Measurements from ENCODE around the gene PIEZO2. TPM values are rescaled to one million over a fixed set of nuclear protein-coding genes. Genes with fewer than 3 reads are reported as not detected.

Gene PIEZO2
- total RNA-seq, 1 donor from 2014 or later = 50.1 TPM

GRCh38 chr18:10743766-10744165, 405.6 kb downstream of the PIEZO2 start:
- TF ChIP-seq, protein P1, sequence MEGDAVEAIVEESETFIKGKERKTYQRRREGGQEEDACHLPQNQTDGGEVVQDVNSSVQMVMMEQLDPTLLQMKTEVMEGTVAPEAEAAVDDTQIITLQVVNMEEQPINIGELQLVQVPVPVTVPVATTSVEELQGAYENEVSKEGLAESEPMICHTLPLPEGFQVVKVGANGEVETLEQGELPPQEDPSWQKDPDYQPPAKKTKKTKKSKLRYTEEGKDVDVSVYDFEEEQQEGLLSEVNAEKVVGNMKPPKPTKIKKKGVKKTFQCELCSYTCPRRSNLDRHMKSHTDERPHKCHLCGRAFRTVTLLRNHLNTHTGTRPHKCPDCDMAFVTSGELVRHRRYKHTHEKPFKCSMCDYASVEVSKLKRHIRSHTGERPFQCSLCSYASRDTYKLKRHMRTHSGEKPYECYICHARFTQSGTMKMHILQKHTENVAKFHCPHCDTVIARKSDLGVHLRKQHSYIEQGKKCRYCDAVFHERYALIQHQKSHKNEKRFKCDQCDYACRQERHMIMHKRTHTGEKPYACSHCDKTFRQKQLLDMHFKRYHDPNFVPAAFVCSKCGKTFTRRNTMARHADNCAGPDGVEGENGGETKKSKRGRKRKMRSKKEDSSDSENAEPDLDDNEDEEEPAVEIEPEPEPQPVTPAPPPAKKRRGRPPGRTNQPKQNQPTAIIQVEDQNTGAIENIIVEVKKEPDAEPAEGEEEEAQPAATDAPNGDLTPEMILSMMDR (IDR thresholded peaks at IDR 0.05; ENCODE audit: partially characterized antibody, unreplicated experiment) = no peak
- no peaks in the 10 kb centered on the region for H3K27me3 Mint-ChIP-seq (ENCODE audit: unreplicated experiment)
- no peak for DNase-seq
- no peaks in the 10 kb centered on the region for H3K9me3 Mint-ChIP-seq (ENCODE audit: unreplicated experiment)
- H3K4me3 Mint-ChIP-seq (ENCODE audit: unreplicated experiment) = no peak overlapping the region
- no peak overlapping the region for H3K27ac Mint-ChIP-seq (ENCODE audit: unreplicated experiment)
- no peaks in the 10 kb centered on the region for H3K36me3 Mint-ChIP-seq (ENCODE audit: unreplicated experiment)
- no peaks in the 10 kb centered on the region for H3K4me1 Mint-ChIP-seq (ENCODE audit: low read depth, unreplicated experiment)

DNA sequence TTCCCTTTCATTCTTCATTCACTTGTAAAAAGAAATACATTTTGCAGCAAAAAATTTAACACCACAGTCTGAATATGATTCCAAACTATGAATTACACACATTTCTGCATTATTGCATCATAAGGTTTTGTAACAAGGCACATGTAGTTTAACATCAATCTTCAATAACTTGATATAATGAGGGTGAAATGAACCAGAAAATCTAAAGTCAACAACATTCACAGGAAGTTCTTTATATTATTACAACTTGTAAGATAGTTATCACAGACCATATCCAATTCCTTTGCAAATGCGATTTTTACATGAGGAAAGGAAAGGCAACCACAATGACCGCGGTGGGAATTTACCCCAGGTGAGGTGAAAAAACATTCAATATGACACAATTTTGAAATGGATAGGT, 410.2 kb downstream of the PIEZO2 start:
- Mint-ChIP-seq H3K27ac (ENCODE audit: unreplicated experiment) (no peak overlapping the region), H3K36me3 (ENCODE audit: unreplicated experiment) (peaks cover 4% of the 10 kb centered on the region), H3K27me3 (ENCODE audit: unreplicated experiment) (no peaks in the 10 kb centered on the region), H3K4me1 (ENCODE audit: low read depth, unreplicated experiment) (no peaks in the 10 kb centered on the region), H3K4me3 (ENCODE audit: unreplicated experiment) (no peak overlapping the region), H3K9me3 (ENCODE audit: unreplicated experiment) (no peaks in the 10 kb centered on the region)
- no peak for DNase-seq
- TF ChIP-seq, protein P1 (IDR thresholded peaks at IDR 0.05; ENCODE audit: partially characterized antibody, unreplicated experiment) = no peak

GRCh38 chr18:10736984-10737383, 412.4 kb downstream of the PIEZO2 start:
- Mint-ChIP-seq H3K4me3 (ENCODE audit: unreplicated experiment) (no peak overlapping the region), H3K36me3 (ENCODE audit: unreplicated experiment) (peaks cover 4% of the 10 kb centered on the region), H3K4me1 (ENCODE audit: low read depth, unreplicated experiment) (no peaks in the 10 kb centered on the region), H3K27me3 (ENCODE audit: unreplicated experiment) (no peaks in the 10 kb centered on the region), H3K27ac (ENCODE audit: unreplicated experiment) (no peak overlapping the region), H3K9me3 (ENCODE audit: unreplicated experiment) (no peaks in the 10 kb centered on the region)
- no peak for DNase-seq
- TF ChIP-seq, protein P1 (IDR thresholded peaks at IDR 0.05; ENCODE audit: partially characterized antibody, unreplicated experiment) = no peak

GRCh38 chr18:10732990-10733389, 416.4 kb downstream of the PIEZO2 start:
- DNase-seq = no peak
- no peak overlapping the region for H3K27ac Mint-ChIP-seq (ENCODE audit: unreplicated experiment)
- no peaks in the 10 kb centered on the region for H3K27me3 Mint-ChIP-seq (ENCODE audit: unreplicated experiment)
- no peaks in the 10 kb centered on the region for H3K4me1 Mint-ChIP-seq (ENCODE audit: low read depth, unreplicated experiment)
- peaks cover 4% of the 10 kb centered on the region for H3K36me3 Mint-ChIP-seq (ENCODE audit: unreplicated experiment)
- no peak overlapping the region for H3K4me3 Mint-ChIP-seq (ENCODE audit: unreplicated experiment)
- no peaks in the 10 kb centered on the region for H3K9me3 Mint-ChIP-seq (ENCODE audit: unreplicated experiment)
- TF ChIP-seq, protein P1 (IDR thresholded peaks at IDR 0.05; ENCODE audit: partially characterized antibody, unreplicated experiment) = no peak

DNA sequence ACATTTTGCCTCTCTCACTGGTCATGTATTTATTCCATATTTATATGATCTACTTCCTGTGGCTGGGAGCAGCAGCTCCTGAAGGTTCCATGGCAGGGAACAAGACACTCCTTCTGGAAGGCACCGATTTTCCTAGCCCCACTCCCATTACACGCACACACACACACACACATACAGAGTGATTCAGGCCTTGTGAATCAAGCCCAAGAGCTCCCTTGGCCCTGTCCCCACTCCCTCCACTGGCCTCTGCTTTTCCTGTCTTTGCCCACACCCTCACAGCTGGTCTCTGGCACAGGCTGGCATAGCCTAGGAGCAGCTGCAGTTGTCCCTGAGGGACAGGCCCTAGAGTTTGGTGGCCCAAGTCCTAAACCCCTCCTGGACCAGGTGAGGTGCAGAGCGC, 421.9 kb downstream of the PIEZO2 start:
- H3K27me3 Mint-ChIP-seq (ENCODE audit: unreplicated experiment) = peaks cover 8% of the 10 kb centered on the region
- peaks cover 9% of the 10 kb centered on the region for H3K9me3 Mint-ChIP-seq (ENCODE audit: unreplicated experiment)
- peaks cover 9% of the 10 kb centered on the region for H3K36me3 Mint-ChIP-seq (ENCODE audit: unreplicated experiment)
- DNase-seq = no peak
- TF ChIP-seq, protein P1 (IDR thresholded peaks at IDR 0.05; ENCODE audit: partially characterized antibody, unreplicated experiment) = no peak
- H3K27ac Mint-ChIP-seq (ENCODE audit: unreplicated experiment) = no peak overlapping the region
- H3K4me1 Mint-ChIP-seq (ENCODE audit: low read depth, unreplicated experiment) = no peaks in the 10 kb centered on the region
- no peak overlapping the region for H3K4me3 Mint-ChIP-seq (ENCODE audit: unreplicated experiment)

Data from glutamatergic neuron (in vitro differentiated cells).